NT2/D1 (cell line): ENCODE data around the gene DHX57.

ENCODE experiments used
- SUZ12 ChIP-seq: IDR thresholded peaks from 2 replicates; pipeline ENCODE4 v1.6.1; 2011; ENCODE audit not compliant: insufficient read length, insufficient read depth; ENCODE audit errors: extremely low read depth
- YY1 ChIP-seq: IDR thresholded peaks from 2 replicates; pipeline ENCODE4 v1.6.1; 2011; ENCODE audit not compliant: insufficient read length, insufficient read depth

DNA sequence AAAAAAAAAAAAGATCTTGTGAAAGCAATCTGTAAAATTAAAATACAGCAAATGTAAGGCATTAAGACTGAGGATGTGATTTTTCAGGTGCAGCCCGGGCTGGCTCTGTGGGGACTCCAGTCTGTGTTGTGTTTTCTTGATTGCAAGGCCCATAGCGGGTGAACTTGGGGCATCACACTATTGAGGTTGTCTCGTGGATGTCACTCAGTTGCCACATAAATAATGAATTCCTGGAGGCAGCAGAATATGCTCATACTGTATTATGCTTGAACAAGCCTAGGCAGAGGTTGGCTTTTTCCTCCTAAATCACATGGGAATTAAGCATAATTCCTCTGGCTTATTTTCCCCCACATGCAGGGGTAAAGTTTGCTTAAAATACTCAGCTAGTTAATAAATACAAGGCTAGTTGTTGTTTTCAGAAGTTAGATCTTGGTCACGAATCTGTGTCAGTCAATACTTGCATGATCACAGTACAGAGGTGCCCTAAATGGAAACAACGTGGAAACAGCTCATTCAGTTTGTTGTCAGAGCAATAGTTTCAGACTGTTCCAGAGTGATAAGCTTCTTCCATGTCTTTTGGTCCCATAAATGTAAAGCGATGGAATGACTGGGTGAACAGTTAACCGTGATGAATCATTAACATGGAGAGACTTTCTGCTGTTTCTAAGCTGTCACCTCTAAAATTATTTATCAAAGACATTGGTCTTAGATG lies 81.3 kb downstream of the DHX57 start:
- TF ChIP-seq SUZ12, result no peak
- TF ChIP-seq YY1, result no peak
